NOMO-1 (cell line): ENCODE results near the gene LILRB5.
A peak's percentile ranks its signal among the peaks of the same experiment; 100 is the strongest.
"Not testable (repeated sequence)": the region's sequence is repeated elsewhere in the genome, so short reads cannot be mapped to it uniquely, and the experiment has no call there.

Experiments used
- DNase-seq, 2 experiments: peaks; one replicate each; lab custom pipeline; 2025; ENCODE audit not compliant: unreplicated experiment in 2 of 2; lab: John Stamatoyannopoulos, UW

LILRB5 gene

GRCh38 chr19:54257116-54257480 is at the start of gene LILRB5:
Gene LILRB5 (minus strand): TSS chr19:54257273. CDS start chr19:54257193, 80 bp downstream.
- no peak for DNase-seq

GRCh38 chr19:54305141-54305540 is 48.1 kb upstream of the LILRB5 start:
- DNase-seq: no peak

GRCh38 chr19:54302257-54302656 is 45.2 kb upstream of the LILRB5 start:
- DNase-seq: peak; percentile 93

- DNase-seq: no peak
These were observed 42.4 kb upstream of the LILRB5 start for GRCh38 chr19:54299515-54299914.

- no peak for DNase-seq
These were observed 42.0 kb upstream of the LILRB5 start for GRCh38 chr19:54299126-54299498.

GRCh38 chr19:54298357-54299125 is 41.5 kb upstream of the LILRB5 start:
- no peak for DNase-seq

- peak in 1 of 2 experiments; percentile 13 for DNase-seq
These were observed 40.8 kb upstream of the LILRB5 start for GRCh38 chr19:54297759-54298305.

- DNase-seq: no peak
These were observed 37.5 kb upstream of the LILRB5 start for GRCh38 chr19:54294539-54294938.

GRCh38 chr19:54289160-54289559 is 32.1 kb upstream of the LILRB5 start:
- not testable (repeated sequence) for DNase-seq

- DNase-seq: no peak
These were observed 30.4 kb upstream of the LILRB5 start for GRCh38 chr19:54287456-54287855.

GRCh38 chr19:54286283-54286682 is 29.2 kb upstream of the LILRB5 start:
- DNase-seq: not testable (repeated sequence)

GRCh38 chr19:54285427-54286056 is 28.5 kb upstream of the LILRB5 start:
- DNase-seq: not testable (repeated sequence)

- peak in 1 of 2 experiments; percentile 24 for DNase-seq
These were observed 25.8 kb upstream of the LILRB5 start for GRCh38 chr19:54282686-54283470.

GRCh38 chr19:54281729-54282075 is 24.6 kb upstream of the LILRB5 start:
- DNase-seq: not testable (repeated sequence)

- peak; percentile 53 to 74 for DNase-seq
These were observed 24.1 kb upstream of the LILRB5 start, which contains the start of gene LILRB2 for GRCh38 chr19:54281007-54281728. Gene LILRB2 (minus strand): TSS chr19:54281110. CDS start chr19:54280496, 614 bp downstream.

GRCh38 chr19:54280441-54280840 is 23.4 kb upstream of the LILRB5 start:
- DNase-seq: peak; percentile 56 to 61

GRCh38 chr19:54280025-54280424 is 23.0 kb upstream of the LILRB5 start:
- DNase-seq: not testable (repeated sequence)

- DNase-seq: no peak
These were observed 22.4 kb upstream of the LILRB5 start for GRCh38 chr19:54279406-54279962.

GRCh38 chr19:54278571-54279195 is 21.6 kb upstream of the LILRB5 start:
- not testable (repeated sequence) for DNase-seq

GRCh38 chr19:54278056-54278455 is 21.0 kb upstream of the LILRB5 start:
- not testable (repeated sequence) for DNase-seq
